HepG2 (cell line): ENCODE measurements around the gene HYLS1. TPM values are rescaled to one million over a fixed set of nuclear protein-coding genes. Genes with fewer than 3 reads are reported as not detected.

Experiments used
- HMGA1 ChIP-seq: sonication (generic); formaldehyde crosslinking; conservative IDR thresholded peaks from 2 replicates; pipeline ENCODE4 v1.4.0; 2020; ENCODE audit warnings: missing genetic modification reagents
- KDM5A ChIP-seq: fragments of 200-600 bp; sonication (generic); IDR thresholded peaks from 2 replicates; pipeline ENCODE4 v1.7.0; 2018; ENCODE audit warnings: antibody characterized with exemption, mild to moderate bottlenecking, low read length, borderline replicate concordance
- MXI1 ChIP-seq: IDR thresholded peaks from 3 replicates; pipeline ENCODE4 v1.6.1; 2012; ENCODE audit warnings: low read depth, low read length, inconsistent platforms, borderline replicate concordance
- PRPF4 ChIP-seq: fragments of 200-400 bp; formaldehyde crosslinking; IDR thresholded peaks from 2 replicates; pipeline ENCODE4 v1.6.1; 2016; ENCODE audit warnings: low read length, low read depth; ENCODE audit not compliant: poor library complexity, severe bottlenecking
- ZNF205 ChIP-seq: IDR thresholded peaks from 2 replicates; pipeline ENCODE4 v1.6.1; 2018; ENCODE audit warnings: missing biosample characterization, missing genetic modification reagents
- ZNF724P ChIP-seq: sonication (generic); formaldehyde crosslinking; IDR thresholded peaks from 2 replicates; pipeline ENCODE4 v1.8.0; 2022; ENCODE audit warnings: missing genetic modification reagents, borderline replicate concordance
- polyA plus RNA-seq, 8 experiments: library from polyadenylated mRNA; depleted of rRNA in 3 of 8; stranded (reverse) in 7 of 8; unstranded in 1 of 8; fragments of >200 nt; fragmentation: Illumina TruSeq in 4 of 8; extraction: Trizol in 4 of 8; gene quantifications; 2 replicates each; pipeline versions ENCODE4 v1.2.1 to v1.2.3, GENCODE V29; 2011 to 2016; ENCODE audit warnings: low read depth in 4 of 8, missing spikeins in 1 of 8, mixed read lengths in 1 of 8; ENCODE audit not compliant: insufficient read depth in 1 of 8
- total RNA-seq, 5 experiments: library from RNA; depleted of rRNA; stranded (reverse); fragments of >200 nt; fragmentation: Illumina TruSeq; extraction: Trizol; gene quantifications; 2 replicates each; pipeline ENCODE4 v1.2.3, GENCODE V29; 2016; ENCODE audit warnings: low read depth in 1 of 5
- TF ChIP-seq, protein P1 (sequence below): sonication (generic); formaldehyde crosslinking; IDR thresholded peaks from 2 replicates; pipeline ENCODE4 v1.4.0; 2020; ENCODE audit warnings: missing genetic modification reagents
- TF ChIP-seq, protein P2 (sequence below): IDR thresholded peaks from 2 replicates; pipeline ENCODE4 v1.6.1; 2018; ENCODE audit warnings: missing genetic modification reagents
- TF ChIP-seq, protein P3 (sequence below): sonication (generic); formaldehyde crosslinking; IDR thresholded peaks from 2 replicates; pipeline ENCODE4 v1.5.0; 2020; ENCODE audit warnings: mild to moderate bottlenecking, missing genetic modification reagents, moderate library complexity
- TF ChIP-seq, protein P4 (sequence below): sonication (generic); formaldehyde crosslinking; IDR thresholded peaks from 2 replicates; pipeline ENCODE4 v1.5.0; 2020; ENCODE audit warnings: mild to moderate bottlenecking, missing genetic modification reagents, borderline replicate concordance
- TF ChIP-seq, protein P5 (sequence below): sonication (generic); formaldehyde crosslinking; IDR thresholded peaks from 2 replicates; pipeline ENCODE4 v1.4.0; 2020; ENCODE audit warnings: missing genetic modification reagents, mild to moderate bottlenecking, borderline replicate concordance
- TF ChIP-seq, protein P6 (sequence below): sonication (generic); formaldehyde crosslinking; IDR thresholded peaks from 2 replicates; pipeline ENCODE4 v1.4.0; 2020; ENCODE audit warnings: low read depth, mild to moderate bottlenecking, missing genetic modification reagents

The HYLS1 gene
- total and polyA plus RNA-seq, 2 of the 13 experiments (the other 11 are each of a cell fraction or from before 2014, with no cell fraction given), result 1.3 to 3.8 TPM

DNA sequence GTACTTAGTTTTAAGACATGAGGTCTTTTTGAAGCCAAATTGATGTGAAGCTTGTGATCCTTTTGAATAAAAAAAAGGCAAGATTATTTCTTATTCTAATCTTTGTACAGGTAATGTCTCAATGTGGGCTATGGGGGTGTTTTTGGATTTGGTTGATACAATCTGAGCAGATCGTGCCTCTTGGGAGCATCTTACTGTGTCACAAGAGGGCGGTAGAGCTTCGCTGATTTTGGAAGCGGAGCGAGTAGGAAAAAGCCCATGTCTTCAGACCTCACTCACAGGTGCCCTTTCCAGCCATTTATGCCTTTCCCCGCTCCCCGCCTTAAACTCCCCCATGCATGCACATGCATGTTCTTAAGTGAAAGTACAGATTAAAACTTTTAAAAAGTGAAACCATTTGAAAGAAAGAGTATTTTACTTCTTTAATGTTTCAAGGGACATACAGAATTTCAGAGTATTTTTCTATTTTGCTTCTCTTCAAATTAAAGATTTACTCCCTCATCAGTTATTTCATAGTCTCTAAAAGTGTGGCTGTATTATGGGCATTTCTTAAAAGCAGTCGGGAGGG, 35.6 kb downstream of the HYLS1 start (continued):
- TF ChIP-seq, protein P1, sequence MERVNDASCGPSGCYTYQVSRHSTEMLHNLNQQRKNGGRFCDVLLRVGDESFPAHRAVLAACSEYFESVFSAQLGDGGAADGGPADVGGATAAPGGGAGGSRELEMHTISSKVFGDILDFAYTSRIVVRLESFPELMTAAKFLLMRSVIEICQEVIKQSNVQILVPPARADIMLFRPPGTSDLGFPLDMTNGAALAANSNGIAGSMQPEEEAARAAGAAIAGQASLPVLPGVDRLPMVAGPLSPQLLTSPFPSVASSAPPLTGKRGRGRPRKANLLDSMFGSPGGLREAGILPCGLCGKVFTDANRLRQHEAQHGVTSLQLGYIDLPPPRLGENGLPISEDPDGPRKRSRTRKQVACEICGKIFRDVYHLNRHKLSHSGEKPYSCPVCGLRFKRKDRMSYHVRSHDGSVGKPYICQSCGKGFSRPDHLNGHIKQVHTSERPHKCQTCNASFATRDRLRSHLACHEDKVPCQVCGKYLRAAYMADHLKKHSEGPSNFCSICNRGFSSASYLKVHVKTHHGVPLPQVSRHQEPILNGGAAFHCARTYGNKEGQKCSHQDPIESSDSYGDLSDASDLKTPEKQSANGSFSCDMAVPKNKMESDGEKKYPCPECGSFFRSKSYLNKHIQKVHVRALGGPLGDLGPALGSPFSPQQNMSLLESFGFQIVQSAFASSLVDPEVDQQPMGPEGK (CRISPR knock-in tag), result peak; percentile 23; the same call in 1 of the 2 replicates
- TF ChIP-seq PRPF4 (no peak), ZNF724P (CRISPR knock-in tag) (no peak), HMGA1 (CRISPR knock-in tag) (no peak), KDM5A (no peak), MXI1 (0 out of 3 replicates have a peak, but pooled peaks have one; percentile 13), ZNF205 (CRISPR knock-in tag) (no peak)
- TF ChIP-seq, protein P2, sequence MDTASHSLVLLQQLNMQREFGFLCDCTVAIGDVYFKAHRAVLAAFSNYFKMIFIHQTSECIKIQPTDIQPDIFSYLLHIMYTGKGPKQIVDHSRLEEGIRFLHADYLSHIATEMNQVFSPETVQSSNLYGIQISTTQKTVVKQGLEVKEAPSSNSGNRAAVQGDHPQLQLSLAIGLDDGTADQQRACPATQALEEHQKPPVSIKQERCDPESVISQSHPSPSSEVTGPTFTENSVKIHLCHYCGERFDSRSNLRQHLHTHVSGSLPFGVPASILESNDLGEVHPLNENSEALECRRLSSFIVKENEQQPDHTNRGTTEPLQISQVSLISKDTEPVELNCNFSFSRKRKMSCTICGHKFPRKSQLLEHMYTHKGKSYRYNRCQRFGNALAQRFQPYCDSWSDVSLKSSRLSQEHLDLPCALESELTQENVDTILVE (CRISPR knock-in tag), result no peak
- TF ChIP-seq, protein P3, sequence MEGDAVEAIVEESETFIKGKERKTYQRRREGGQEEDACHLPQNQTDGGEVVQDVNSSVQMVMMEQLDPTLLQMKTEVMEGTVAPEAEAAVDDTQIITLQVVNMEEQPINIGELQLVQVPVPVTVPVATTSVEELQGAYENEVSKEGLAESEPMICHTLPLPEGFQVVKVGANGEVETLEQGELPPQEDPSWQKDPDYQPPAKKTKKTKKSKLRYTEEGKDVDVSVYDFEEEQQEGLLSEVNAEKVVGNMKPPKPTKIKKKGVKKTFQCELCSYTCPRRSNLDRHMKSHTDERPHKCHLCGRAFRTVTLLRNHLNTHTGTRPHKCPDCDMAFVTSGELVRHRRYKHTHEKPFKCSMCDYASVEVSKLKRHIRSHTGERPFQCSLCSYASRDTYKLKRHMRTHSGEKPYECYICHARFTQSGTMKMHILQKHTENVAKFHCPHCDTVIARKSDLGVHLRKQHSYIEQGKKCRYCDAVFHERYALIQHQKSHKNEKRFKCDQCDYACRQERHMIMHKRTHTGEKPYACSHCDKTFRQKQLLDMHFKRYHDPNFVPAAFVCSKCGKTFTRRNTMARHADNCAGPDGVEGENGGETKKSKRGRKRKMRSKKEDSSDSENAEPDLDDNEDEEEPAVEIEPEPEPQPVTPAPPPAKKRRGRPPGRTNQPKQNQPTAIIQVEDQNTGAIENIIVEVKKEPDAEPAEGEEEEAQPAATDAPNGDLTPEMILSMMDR (CRISPR knock-in tag), result peak; percentile 86
- TF ChIP-seq, protein P4, sequence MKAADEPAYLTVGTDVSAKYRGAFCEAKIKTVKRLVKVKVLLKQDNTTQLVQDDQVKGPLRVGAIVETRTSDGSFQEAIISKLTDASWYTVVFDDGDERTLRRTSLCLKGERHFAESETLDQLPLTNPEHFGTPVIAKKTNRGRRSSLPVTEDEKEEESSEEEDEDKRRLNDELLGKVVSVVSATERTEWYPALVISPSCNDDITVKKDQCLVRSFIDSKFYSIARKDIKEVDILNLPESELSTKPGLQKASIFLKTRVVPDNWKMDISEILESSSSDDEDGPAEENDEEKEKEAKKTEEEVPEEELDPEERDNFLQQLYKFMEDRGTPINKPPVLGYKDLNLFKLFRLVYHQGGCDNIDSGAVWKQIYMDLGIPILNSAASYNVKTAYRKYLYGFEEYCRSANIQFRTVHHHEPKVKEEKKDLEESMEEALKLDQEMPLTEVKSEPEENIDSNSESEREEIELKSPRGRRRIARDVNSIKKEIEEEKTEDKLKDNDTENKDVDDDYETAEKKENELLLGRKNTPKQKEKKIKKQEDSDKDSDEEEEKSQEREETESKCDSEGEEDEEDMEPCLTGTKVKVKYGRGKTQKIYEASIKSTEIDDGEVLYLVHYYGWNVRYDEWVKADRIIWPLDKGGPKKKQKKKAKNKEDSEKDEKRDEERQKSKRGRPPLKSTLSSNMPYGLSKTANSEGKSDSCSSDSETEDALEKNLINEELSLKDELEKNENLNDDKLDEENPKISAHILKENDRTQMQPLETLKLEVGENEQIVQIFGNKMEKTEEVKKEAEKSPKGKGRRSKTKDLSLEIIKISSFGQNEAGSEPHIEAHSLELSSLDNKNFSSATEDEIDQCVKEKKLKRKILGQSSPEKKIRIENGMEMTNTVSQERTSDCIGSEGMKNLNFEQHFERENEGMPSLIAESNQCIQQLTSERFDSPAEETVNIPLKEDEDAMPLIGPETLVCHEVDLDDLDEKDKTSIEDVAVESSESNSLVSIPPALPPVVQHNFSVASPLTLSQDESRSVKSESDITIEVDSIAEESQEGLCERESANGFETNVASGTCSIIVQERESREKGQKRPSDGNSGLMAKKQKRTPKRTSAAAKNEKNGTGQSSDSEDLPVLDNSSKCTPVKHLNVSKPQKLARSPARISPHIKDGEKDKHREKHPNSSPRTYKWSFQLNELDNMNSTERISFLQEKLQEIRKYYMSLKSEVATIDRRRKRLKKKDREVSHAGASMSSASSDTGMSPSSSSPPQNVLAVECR, result no peak
- TF ChIP-seq, protein P5, sequence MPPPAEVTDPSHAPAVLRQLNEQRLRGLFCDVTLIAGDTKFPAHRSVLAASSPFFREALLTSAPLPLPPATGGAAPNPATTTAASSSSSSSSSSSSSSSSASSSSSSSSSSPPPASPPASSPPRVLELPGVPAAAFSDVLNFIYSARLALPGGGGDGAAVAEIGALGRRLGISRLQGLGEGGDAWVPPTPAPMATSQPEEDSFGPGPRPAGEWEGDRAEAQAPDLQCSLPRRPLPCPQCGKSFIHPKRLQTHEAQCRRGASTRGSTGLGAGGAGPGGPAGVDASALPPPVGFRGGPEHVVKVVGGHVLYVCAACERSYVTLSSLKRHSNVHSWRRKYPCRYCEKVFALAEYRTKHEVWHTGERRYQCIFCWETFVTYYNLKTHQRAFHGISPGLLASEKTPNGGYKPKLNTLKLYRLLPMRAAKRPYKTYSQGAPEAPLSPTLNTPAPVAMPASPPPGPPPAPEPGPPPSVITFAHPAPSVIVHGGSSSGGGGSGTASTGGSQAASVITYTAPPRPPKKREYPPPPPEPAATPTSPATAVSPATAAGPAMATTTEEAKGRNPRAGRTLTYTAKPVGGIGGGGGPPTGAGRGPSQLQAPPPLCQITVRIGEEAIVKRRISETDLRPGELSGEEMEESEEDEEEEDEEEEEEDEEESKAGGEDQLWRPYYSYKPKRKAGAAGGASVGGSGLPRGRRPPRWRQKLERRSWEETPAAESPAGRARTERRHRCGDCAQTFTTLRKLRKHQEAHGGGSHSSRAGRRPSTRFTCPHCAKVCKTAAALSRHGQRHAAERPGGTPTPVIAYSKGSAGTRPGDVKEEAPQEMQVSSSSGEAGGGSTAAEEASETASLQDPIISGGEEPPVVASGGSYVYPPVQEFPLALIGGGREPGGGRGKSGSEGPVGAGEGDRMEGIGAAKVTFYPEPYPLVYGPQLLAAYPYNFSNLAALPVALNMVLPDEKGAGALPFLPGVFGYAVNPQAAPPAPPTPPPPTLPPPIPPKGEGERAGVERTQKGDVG (CRISPR knock-in tag), result no peak
- TF ChIP-seq, protein P6, sequence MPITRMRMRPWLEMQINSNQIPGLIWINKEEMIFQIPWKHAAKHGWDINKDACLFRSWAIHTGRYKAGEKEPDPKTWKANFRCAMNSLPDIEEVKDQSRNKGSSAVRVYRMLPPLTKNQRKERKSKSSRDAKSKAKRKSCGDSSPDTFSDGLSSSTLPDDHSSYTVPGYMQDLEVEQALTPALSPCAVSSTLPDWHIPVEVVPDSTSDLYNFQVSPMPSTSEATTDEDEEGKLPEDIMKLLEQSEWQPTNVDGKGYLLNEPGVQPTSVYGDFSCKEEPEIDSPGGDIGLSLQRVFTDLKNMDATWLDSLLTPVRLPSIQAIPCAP (CRISPR knock-in tag), result no peak
